Activated naive CD4-positive, alpha-beta T cell treated with anti-CD3 and anti-CD28 coated beads, Interleukin-2, amount 10 ng/mL, durations not matched to agents 7 days and 5 days (primary cell): ENCODE results near the gene KMT2D.

Source experiments
- CTCF ChIA-PET: fragments of 350-600 bp; sonication (Branson Sonifier 250); formaldehyde crosslinking; loops from one replicate; lab custom pipeline; 2021; ENCODE audit warnings: antibody characterized with exemption; lab: Charles Lee
- DNase-seq: peaks from one replicate; pipeline ENCODE4 v3.0.0-alpha.2; 2020
- H3K27ac Mint-ChIP-seq: one replicate; pipeline ENCODE4 v1.8.0; 2021; ENCODE audit warnings: mild to moderate bottlenecking, moderate library complexity, mixed read lengths
- H3K27me3 Mint-ChIP-seq: one replicate; pipeline ENCODE4 v1.8.0; 2021; ENCODE audit warnings: mild to moderate bottlenecking, mixed read lengths
- H3K36me3 Mint-ChIP-seq: one replicate; pipeline ENCODE4 v1.8.0; 2021; ENCODE audit warnings: mixed read lengths
- H3K4me1 Mint-ChIP-seq: one replicate; pipeline ENCODE4 v1.8.0; 2021; ENCODE audit warnings: mixed read lengths
- H3K4me3 Mint-ChIP-seq: one replicate; pipeline ENCODE4 v1.8.0; 2021; ENCODE audit warnings: mild to moderate bottlenecking, moderate library complexity, mixed read lengths
- H3K9me3 Mint-ChIP-seq: one replicate; pipeline ENCODE4 v1.8.0; 2021; ENCODE audit warnings: mixed read lengths

KMT2D gene

GRCh38 chr12:49060237-49061156 is at the start of gene KMT2D:
Gene KMT2D, minus strand, starts transcription at chr12:49060794. Its CDS starts 5,470 bp downstream, at chr12:49055324.
- Mint-ChIP-seq H3K27ac (peak within 1 kb of the TSS; percentile 93), H3K36me3 (peaks cover 21% of the 10 kb centered on the region), H3K4me3 (peak within 1 kb of the TSS; percentile 93), H3K27me3 (peaks cover 5% of the 10 kb centered on the region), H3K4me1 (peaks cover 52% of the 10 kb centered on the region), H3K9me3 (no peaks in the 10 kb centered on the region)
- DNase-seq: peak; percentile 92
- CTCF ChIA-PET: interaction anchor here (0.5 to 0.7 kb wide), 2 partner anchors 9 to 15 kb away, joined by 3 to 4 read pairs; partner anchors contain the start of gene RHEBL1

GRCh38 chr12:49109641-49110463 is 49.3 kb upstream of the KMT2D start:
- H3K4me3 Mint-ChIP-seq: peak overlapping the region; percentile 94
- no peaks in the 10 kb centered on the region for H3K9me3 Mint-ChIP-seq
- CTCF ChIA-PET: interaction anchor here (0.9 to 4.3 kb wide), 8 partner anchors 10 to 45 kb away, joined by 3 to 38 read pairs (median 4); partner anchors contain the start of gene TUBA1B
- DNase-seq: peak; percentile 56
- peaks cover 28% of the 10 kb centered on the region for H3K4me1 Mint-ChIP-seq
- peak overlapping the region; percentile 94 for H3K27ac Mint-ChIP-seq
- peaks cover 13% of the 10 kb centered on the region for H3K36me3 Mint-ChIP-seq
- peaks cover 12% of the 10 kb centered on the region for H3K27me3 Mint-ChIP-seq

- DNase-seq: no peak
These were observed 48.4 kb upstream of the KMT2D start for GRCh38 chr12:49108958-49109404.

GRCh38 chr12:49105504-49106084 is 45.0 kb upstream of the KMT2D start:
- no peak overlapping the region for H3K27ac Mint-ChIP-seq
- H3K4me1 Mint-ChIP-seq: peaks cover 19% of the 10 kb centered on the region
- no peaks in the 10 kb centered on the region for H3K9me3 Mint-ChIP-seq
- no peak overlapping the region for H3K4me3 Mint-ChIP-seq
- no peak for DNase-seq
- CTCF ChIA-PET: interaction anchor here (0.9 to 3.3 kb wide), 9 partner anchors 7 to 109 kb away, joined by 3 to 15 read pairs (median 5); partner anchors contain the start of gene DHH
- H3K36me3 Mint-ChIP-seq: peaks cover 31% of the 10 kb centered on the region
- H3K27me3 Mint-ChIP-seq: no peaks in the 10 kb centered on the region

More at GRCh38 chr12:49108958-49109404, 48.4 kb upstream of the KMT2D start:
- Mint-ChIP-seq H3K9me3 (no peaks in the 10 kb centered on the region), H3K27me3 (peaks cover 4% of the 10 kb centered on the region), H3K36me3 (peaks cover 13% of the 10 kb centered on the region), H3K27ac (peak overlapping the region; percentile 94), H3K4me1 (peaks cover 28% of the 10 kb centered on the region), H3K4me3 (peak overlapping the region; percentile 94)
- CTCF ChIA-PET: interaction anchor here (0.6 to 4.3 kb wide), 7 partner anchors 11 to 121 kb away, joined by 3 to 38 read pairs (median 3); no protein-coding TSS in a partner anchor

GRCh38 chr12:49104822-49105221 is 44.2 kb upstream of the KMT2D start:
- Mint-ChIP-seq H3K36me3 (peaks cover 34% of the 10 kb centered on the region), H3K27ac (no peak overlapping the region), H3K4me3 (no peak overlapping the region), H3K9me3 (no peaks in the 10 kb centered on the region), H3K4me1 (peaks cover 17% of the 10 kb centered on the region), H3K27me3 (no peaks in the 10 kb centered on the region)
- no peak for DNase-seq
- CTCF ChIA-PET: interaction anchor here (0.9 to 3.3 kb wide), 8 partner anchors 10 to 108 kb away, joined by 3 to 15 read pairs (median 5); partner anchors contain the start of gene DHH

GRCh38 chr12:49100380-49100779 is 39.8 kb upstream of the KMT2D start:
- Mint-ChIP-seq H3K4me3 (no peak overlapping the region), H3K27me3 (peaks cover 9% of the 10 kb centered on the region), H3K36me3 (peaks cover 48% of the 10 kb centered on the region)

GRCh38 chr12:49098703-49099102 is 38.1 kb upstream of the KMT2D start:
- Mint-ChIP-seq H3K27me3 (peaks cover 25% of the 10 kb centered on the region), H3K4me3 (no peak overlapping the region), H3K9me3 (no peaks in the 10 kb centered on the region), H3K27ac (no peak overlapping the region), H3K4me1 (peaks cover 12% of the 10 kb centered on the region), H3K36me3 (peaks cover 51% of the 10 kb centered on the region)
- CTCF ChIA-PET: interaction anchor here (0.6 to 12.0 kb wide), 23 partner anchors 8 to 1027 kb away, joined by 3 to 174 read pairs (median 4); partner anchors contain the start of genes LMBR1L and RHEBL1
- no peak for DNase-seq

More at GRCh38 chr12:49100380-49100779, 39.8 kb upstream of the KMT2D start:
- H3K9me3 Mint-ChIP-seq: no peaks in the 10 kb centered on the region
- no peak for DNase-seq
- no peak overlapping the region for H3K27ac Mint-ChIP-seq
- CTCF ChIA-PET: interaction anchor here (0.7 to 12.0 kb wide), 9 partner anchors 7 to 112 kb away, joined by 3 to 174 read pairs (median 6); partner anchors contain the start of genes LMBR1L and TUBA1B
- no peaks in the 10 kb centered on the region for H3K4me1 Mint-ChIP-seq

GRCh38 chr12:49098035-49098451 is 37.4 kb upstream of the KMT2D start:
- peaks cover 50% of the 10 kb centered on the region for H3K36me3 Mint-ChIP-seq
- peaks cover 32% of the 10 kb centered on the region for H3K27me3 Mint-ChIP-seq
- peak; percentile 74 for DNase-seq
- H3K4me3 Mint-ChIP-seq: no peak overlapping the region
- CTCF ChIA-PET: interaction anchor here (0.6 to 12.0 kb wide), 23 partner anchors 8 to 1026 kb away, joined by 3 to 174 read pairs (median 4); partner anchors contain the start of genes LMBR1L and RHEBL1
- no peaks in the 10 kb centered on the region for H3K9me3 Mint-ChIP-seq
- no peak overlapping the region for H3K27ac Mint-ChIP-seq
- H3K4me1 Mint-ChIP-seq: peaks cover 18% of the 10 kb centered on the region

GRCh38 chr12:49097381-49097780 is 36.8 kb upstream of the KMT2D start:
- Mint-ChIP-seq H3K36me3 (peaks cover 49% of the 10 kb centered on the region), H3K9me3 (no peaks in the 10 kb centered on the region), H3K4me3 (no peak overlapping the region), H3K27ac (no peak overlapping the region), H3K27me3 (peaks cover 39% of the 10 kb centered on the region), H3K4me1 (peaks cover 23% of the 10 kb centered on the region)
- DNase-seq: no peak
- CTCF ChIA-PET: interaction anchor here (0.6 to 12.0 kb wide), 9 partner anchors 9 to 54 kb away, joined by 3 to 174 read pairs (median 9); partner anchors contain the start of genes LMBR1L and RHEBL1

- Mint-ChIP-seq H3K4me1 (peaks cover 45% of the 10 kb centered on the region), H3K27ac (no peak overlapping the region), H3K36me3 (peaks cover 33% of the 10 kb centered on the region), H3K27me3 (peaks cover 63% of the 10 kb centered on the region), H3K4me3 (no peak overlapping the region), H3K9me3 (no peaks in the 10 kb centered on the region)
- no peak for DNase-seq
- CTCF ChIA-PET: interaction anchor here (1.0 to 12.0 kb wide), 4 partner anchors 10 to 29 kb away, joined by 3 to 174 read pairs (median 24); partner anchors contain the start of gene LMBR1L
These were observed 34.4 kb upstream of the KMT2D start for GRCh38 chr12:49094975-49095365.

- CTCF ChIA-PET: interaction anchor here (0.6 to 12.0 kb wide), 9 partner anchors 7 to 51 kb away, joined by 3 to 174 read pairs (median 4); partner anchors contain the start of genes LMBR1L and TUBA1B
- Mint-ChIP-seq H3K27me3 (peaks cover 69% of the 10 kb centered on the region), H3K27ac (no peak within 1 kb of the TSS), H3K4me1 (peaks cover 49% of the 10 kb centered on the region), H3K4me3 (peak within 1 kb of the TSS; percentile 10), H3K36me3 (peaks cover 29% of the 10 kb centered on the region), H3K9me3 (no peaks in the 10 kb centered on the region)
- DNase-seq: no peak
These were observed 33.8 kb upstream of the KMT2D start, which contains the start of gene DHH for GRCh38 chr12:49094160-49094974. Gene DHH, minus strand, starts transcription at chr12:49094801. Its CDS starts 289 bp downstream, at chr12:49094512.

GRCh38 chr12:49093792-49094159 is 33.2 kb upstream of the KMT2D start:
- Mint-ChIP-seq H3K4me1 (peaks cover 54% of the 10 kb centered on the region), H3K36me3 (peaks cover 29% of the 10 kb centered on the region), H3K27me3 (peaks cover 75% of the 10 kb centered on the region), H3K9me3 (no peaks in the 10 kb centered on the region), H3K4me3 (peak overlapping the region; percentile 10), H3K27ac (no peak overlapping the region)
- CTCF ChIA-PET: interaction anchor here (0.6 to 12.0 kb wide), 11 partner anchors 8 to 190 kb away, joined by 3 to 174 read pairs (median 4); partner anchors contain the start of genes LMBR1L and TUBA1B
- no peak for DNase-seq
